ENCODE data around the gene FUS. TPM values are rescaled to one million over a fixed set of nuclear protein-coding genes. Genes with fewer than 3 reads are reported as not detected.
"Not testable (repeated sequence)": the region's sequence is repeated elsewhere in the genome, so short reads cannot be mapped to it uniquely, and the experiment has no call there.

Gene FUS
- polyA plus RNA-seq, 4 donors = 601 to 671 (median 647) TPM

DNA sequence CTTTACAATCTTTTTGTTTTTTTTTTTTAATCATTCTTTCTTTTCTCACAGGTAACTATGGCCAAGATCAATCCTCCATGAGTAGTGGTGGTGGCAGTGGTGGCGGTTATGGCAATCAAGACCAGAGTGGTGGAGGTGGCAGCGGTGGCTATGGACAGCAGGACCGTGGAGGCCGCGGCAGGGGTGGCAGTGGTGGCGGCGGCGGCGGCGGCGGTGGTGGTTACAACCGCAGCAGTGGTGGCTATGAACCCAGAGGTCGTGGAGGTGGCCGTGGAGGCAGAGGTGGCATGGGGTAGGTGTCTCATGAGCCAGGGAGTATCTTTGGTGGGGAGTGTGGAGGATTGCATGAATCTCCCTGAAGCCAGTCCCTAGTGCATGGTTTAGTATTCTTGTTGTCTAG lies 4.9 kb downstream of the FUS start:
- no peak for DNase-seq (ENCODE audit: low read depth in 4 of 4, low spot score in 3 of 4)

- no peak for DNase-seq (ENCODE audit: low read depth in 4 of 4, low spot score in 3 of 4)
Measured at GRCh38 chr16:31185339-31185738, 5.4 kb downstream of the FUS start.

- no peak for DNase-seq (ENCODE audit: low read depth in 4 of 4, low spot score in 3 of 4)
Measured at GRCh38 chr16:31186176-31186575, 6.2 kb downstream of the FUS start.

DNA sequence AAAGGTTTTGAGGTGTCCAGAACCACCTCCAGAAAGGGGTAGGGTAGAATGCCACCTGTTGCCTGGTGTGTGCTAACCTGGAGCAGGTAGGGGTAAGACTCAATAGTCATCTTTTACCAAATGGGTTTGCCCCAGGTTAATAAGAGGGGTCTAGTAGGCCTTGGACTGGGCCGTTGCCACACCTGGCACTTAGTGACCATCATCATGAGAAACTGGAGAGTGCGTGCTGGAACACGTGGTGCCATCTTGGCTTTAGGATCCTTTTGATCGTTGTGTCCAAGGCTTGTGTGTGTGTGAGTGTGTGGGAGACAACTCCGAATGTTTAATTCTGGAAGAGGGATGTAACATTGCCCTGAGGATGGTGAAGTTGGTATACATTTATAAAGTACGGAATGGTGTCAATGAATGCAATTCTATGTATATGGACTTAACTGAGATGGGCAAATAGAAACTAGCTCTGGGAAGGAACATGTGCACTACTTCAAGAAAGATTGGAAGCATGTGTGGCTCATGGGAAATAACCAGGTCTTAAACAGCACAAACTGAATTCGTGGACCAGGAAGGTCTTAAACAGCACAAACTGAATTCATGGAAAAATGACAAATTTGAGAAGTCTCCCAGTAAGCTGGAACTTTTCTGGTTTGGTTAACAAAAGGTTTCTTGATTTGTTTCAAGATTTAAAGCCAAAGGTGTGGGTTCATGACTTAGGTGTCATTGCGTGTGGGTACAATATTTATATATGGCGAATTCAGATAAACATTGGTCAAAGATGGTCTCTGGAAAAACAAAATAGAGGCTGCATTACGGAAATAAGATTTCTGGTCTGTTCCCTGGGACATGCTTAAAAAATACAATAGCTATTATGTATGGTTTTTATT lies 7.2 kb downstream of the FUS start:
- DNase-seq (ENCODE audit: low read depth in 4 of 4, low spot score in 3 of 4) = no peak

GRCh38 chr16:31187808-31188189 lies 7.9 kb downstream of the FUS start:
- DNase-seq (ENCODE audit: low read depth in 4 of 4, low spot score in 3 of 4) = no peak

DNA sequence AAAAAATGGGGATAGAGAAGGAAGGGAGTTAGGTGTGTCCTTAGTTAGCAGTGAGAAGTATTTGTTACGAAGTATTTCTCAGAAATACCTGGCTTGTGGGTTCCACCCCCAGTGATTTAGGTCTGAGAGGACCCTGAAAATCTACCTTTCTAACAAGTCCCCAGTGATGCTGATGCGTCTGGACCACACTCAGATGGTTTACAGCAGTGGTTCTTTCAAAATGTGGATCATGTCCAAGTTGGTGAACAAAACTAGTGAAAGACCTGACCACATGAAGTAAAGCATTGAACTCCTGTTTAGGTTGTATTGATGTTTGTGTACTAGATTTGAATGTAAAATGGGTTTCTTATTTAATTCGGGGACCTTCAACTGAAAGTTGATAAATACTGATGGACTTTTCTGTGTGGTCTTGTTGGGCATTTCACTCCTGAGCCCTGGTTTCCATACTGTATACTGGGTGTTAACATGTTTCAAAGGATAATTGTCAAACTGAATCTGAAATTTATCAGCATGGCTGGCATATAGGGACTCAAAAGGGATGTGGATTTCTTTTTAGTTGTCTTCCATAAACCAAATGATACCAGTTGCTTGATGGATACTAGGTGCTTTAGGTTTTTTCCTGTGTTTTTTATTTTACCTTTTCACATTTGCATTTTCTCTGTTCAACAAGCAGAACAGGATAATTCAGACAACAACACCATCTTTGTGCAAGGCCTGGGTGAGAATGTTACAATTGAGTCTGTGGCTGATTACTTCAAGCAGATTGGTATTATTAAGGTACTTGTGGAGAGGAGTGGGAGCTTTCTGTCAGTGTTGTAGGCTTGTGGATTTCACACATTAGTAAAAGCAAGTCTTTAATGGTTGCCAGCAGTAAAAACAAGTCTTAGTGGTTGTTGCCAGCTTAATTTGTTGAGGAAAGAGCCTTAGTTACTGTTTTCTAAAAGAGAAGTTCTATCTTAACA lies 8.8 kb downstream of the FUS start:
- no peak for DNase-seq (ENCODE audit: low read depth in 4 of 4, low spot score in 3 of 4)

GRCh38 chr16:31189412-31189778 lies 9.5 kb downstream of the FUS start:
- no peak for DNase-seq (ENCODE audit: low read depth in 4 of 4, low spot score in 3 of 4)

GRCh38 chr16:31190061-31190460 lies 10.1 kb downstream of the FUS start:
- DNase-seq (ENCODE audit: low read depth in 4 of 4, low spot score in 3 of 4) = no peak

DNA sequence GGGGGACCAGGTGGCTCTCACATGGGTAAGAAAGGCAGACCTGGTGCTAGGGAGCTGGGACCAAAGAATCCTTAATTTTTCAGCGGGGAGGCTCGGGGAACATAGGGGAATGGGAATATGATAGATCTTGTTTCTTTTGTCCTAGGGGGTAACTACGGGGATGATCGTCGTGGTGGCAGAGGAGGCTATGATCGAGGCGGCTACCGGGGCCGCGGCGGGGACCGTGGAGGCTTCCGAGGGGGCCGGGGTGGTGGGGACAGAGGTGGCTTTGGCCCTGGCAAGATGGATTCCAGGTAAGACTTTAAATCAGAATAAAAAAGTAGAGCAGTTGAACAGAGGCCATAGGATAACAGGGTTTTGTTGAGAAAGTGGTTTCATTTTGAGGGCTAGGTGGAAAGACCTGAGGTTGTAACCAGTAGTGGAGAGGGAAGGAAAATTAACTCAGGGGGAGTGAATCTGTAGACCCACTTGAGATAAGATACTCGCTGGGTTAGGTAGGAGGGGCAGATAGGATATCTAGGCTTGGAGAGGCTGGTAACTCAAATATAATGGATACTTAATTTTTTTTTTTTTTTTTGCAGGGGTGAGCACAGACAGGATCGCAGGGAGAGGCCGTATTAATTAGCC lies 11.0 kb downstream of the FUS start:
- no peak for DNase-seq (ENCODE audit: low read depth in 4 of 4, low spot score in 3 of 4)

DNA sequence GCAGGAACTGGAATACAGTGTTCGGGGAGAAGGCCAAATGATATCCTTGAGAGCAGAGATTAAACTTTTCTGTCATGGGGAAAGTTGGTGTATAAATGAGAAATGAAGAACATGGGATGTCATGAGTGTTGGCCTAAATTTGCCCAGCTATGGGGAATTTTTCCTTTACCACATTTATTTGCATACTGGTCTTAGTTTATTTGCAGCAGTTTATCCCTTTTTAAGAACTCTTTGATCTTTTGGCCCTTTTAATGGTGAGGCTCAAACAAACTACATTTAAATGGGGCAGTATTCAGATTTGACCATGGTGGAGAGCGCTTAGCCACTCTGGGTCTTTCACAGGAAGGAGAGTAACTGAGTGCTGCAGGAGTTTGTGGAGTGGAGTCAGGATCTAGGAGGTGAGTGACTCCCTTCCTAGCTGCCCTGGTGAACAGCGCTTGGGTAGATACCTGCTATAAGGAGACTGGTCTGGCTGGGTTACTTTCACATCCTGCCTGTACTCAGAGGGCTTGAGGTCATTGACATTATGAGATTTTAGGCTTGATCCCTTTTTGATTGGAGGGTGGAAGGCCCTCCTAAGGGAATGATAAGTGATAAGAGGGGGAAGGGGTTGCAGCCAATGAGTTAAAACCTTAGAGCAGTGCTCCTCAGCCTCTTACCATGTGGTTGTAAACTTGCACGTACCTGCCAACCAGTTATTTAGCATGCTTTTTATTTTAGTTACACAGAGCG lies 11.9 kb downstream of the FUS start:
- DNase-seq (ENCODE audit: low read depth in 4 of 4, low spot score in 3 of 4) = no peak

DNA sequence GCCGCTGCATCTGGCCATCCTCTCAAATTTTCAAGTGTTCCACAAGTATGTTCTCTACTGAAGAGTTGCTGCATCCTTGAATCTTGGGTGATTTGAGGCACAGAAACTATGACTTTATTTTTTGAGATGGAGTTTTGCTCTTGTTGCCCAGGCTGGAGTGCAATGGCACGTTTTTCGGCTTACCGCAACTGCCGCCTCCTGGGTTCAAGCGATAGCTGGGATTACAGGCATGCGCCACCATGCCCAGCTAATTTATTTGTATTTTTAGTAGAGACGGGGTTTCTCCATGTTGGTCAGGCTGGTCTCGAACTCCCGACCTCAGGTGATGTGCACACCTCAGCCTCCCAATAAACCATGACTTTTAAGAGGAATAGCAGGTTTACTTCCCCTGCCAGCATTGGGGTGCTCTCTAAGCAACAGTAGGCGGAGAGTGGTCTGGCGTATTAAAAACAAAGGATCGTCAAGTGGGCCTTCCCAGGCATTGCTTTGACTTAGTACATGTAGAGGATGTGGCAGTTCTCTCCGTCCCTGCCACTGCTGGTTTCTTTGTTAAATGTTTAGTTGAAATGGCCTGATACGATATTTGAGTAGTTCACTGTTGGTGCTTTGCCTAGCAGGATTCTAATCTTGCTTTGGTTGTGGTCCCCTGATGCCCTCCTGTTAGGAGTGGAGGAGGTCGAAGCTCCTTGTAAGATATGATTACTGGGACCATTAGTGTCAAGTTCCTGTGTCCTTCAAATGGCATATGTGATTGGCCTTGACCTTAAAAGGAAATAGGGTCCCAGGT lies 13.1 kb downstream of the FUS start:
- DNase-seq (ENCODE audit: low read depth in 4 of 4, low spot score in 3 of 4) = no peak

GRCh38 chr16:31193874-31194273 lies 13.9 kb downstream of the FUS start:
- DNase-seq (ENCODE audit: low read depth in 4 of 4, low spot score in 3 of 4) = no peak

- DNase-seq (ENCODE audit: low read depth in 4 of 4, low spot score in 3 of 4) = no peak
Measured at GRCh38 chr16:31194898-31195297, 15.0 kb downstream of the FUS start.

DNA sequence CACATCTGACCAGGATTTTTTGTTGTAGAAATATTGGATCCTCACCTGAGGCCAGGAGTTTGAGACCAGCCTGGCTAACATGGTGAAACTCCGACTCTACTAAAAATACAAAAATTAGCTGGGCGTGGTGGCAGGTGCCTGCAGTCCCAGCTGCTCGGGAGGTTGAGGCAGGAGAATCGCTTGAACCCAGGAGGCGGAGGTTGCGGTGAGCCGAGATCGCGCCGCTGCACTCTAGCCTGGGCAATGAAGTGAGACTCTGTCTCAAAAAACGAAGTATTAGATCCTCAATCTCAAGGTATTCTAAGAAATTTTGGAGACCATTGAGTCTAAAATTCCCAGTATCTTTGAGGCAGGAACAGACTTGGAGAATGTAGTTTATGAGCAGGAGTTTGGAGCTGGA lies 15.9 kb downstream of the FUS start:
- not testable (repeated sequence) for DNase-seq (ENCODE audit: low read depth in 4 of 4, low spot score in 3 of 4)

DNA sequence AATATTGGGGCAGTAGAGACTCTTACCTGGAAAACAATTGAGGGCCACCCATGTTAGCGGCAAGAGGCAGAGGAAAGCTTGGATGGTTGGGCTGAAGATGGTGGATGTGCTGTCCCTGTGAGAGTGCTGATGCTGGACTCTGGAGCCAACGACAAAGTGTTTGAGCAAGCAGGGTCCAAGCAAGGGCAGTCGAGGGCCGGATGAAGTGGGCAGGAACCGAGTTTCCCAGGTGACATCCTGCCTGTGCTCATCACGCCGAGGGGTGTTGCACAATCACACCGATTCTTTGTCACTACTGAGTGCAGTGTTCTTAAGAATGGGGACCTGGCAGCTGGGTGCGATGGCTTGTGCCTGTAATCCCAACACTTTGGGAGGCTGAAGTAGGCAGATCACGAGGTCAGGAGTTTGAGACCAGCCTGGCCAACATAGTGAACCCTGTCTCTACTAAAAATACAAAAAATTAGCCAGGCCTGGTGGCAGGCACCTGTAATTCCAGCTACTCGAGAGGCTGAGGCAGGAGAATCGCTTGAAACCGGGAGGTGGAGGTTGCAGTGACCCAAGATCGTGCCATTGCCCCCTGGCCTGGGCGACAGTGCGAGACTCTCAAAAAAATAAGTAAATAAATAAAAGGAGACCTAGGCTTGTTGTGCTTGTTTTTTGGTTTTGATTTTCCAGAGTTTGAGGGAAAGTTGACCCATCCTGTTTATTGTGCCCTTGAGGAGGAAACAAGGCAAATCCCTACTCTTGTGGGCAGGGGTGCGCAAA lies 16.6 kb downstream of the FUS start:
- DNase-seq (ENCODE audit: low read depth in 4 of 4, low spot score in 3 of 4) = no peak

DNA sequence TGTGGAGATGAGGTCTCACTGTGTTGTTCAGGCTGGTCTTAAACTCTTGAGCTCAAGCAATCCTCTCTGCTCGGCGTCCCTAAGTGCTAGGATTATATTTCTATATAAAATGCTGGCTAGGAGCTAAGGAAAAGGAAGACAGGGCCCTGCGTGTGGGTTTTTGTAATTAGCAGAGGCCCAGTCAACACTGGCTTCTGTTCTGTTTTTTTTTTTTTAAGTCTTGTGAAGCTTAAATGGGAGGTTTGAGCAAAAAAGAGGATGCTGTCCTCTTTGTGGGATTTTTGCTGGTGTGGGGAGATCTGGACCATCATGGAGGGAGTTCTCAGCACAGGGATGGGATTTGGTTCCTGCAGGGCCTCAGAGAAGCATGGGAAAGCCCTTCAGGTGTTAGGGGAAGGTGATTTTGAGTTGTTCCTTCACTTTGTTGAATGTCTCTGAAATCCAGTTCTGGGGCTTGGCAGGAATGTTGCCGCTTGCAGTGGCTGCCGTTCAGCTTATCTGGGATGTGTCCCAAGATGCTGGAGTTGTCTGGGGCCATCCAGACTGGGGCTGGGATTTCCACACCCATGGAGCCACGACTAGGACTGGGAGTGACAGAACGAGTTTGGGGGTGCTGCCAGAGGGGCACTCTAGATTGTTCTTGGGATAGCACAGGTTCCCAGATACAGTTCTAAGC lies 18.4 kb downstream of the FUS start:
- DNase-seq (ENCODE audit: low read depth in 4 of 4, low spot score in 3 of 4) = no peak

- no peak for DNase-seq (ENCODE audit: low read depth in 4 of 4, low spot score in 3 of 4)
Measured at GRCh38 chr16:31199430-31200041, 19.6 kb downstream of the FUS start.

- not testable (repeated sequence) for DNase-seq (ENCODE audit: low read depth in 4 of 4, low spot score in 3 of 4)
Measured at GRCh38 chr16:31200111-31200510, 20.2 kb downstream of the FUS start.
